Immature natural killer cell (primary cell): ENCODE data around the gene GAB3. TPM values are rescaled to one million over a fixed set of nuclear protein-coding genes. Genes with fewer than 3 reads are reported as not detected.

Experiments used
- DNase-seq, 3 donors: peaks; one replicate each; pipeline ENCODE4 v3.0.0; 2022; ENCODE audit warnings: mixed read lengths in 1 of 3
- H3K27ac Mint-ChIP-seq, 6 donors: one replicate each; pipeline ENCODE4 v1.8.0; 2020; ENCODE audit warnings: mixed read lengths in 6 of 6, mild to moderate bottlenecking in 5 of 6, inconsistent platforms in 4 of 6, moderate library complexity in 3 of 6
- H3K27me3 Mint-ChIP-seq, 3 donors: one replicate each; pipeline ENCODE4 v1.8.0; 2020 to 2021; ENCODE audit warnings: low read depth in 3 of 3, mild to moderate bottlenecking in 3 of 3, mixed read lengths in 3 of 3, moderate library complexity in 3 of 3, inconsistent platforms in 1 of 3
- H3K36me3 Mint-ChIP-seq, 3 donors: one replicate each; pipeline ENCODE4 v1.8.0; 2020; ENCODE audit warnings: mixed read lengths in 3 of 3, inconsistent platforms in 2 of 3, mild to moderate bottlenecking in 2 of 3
- H3K4me1 Mint-ChIP-seq, 2 donors: one replicate each; pipeline ENCODE4 v1.8.0; 2020; ENCODE audit warnings: inconsistent platforms in 2 of 2, mild to moderate bottlenecking in 2 of 2, mixed read lengths in 2 of 2, moderate library complexity in 1 of 2
- H3K4me3 Mint-ChIP-seq, 5 donors: one replicate each; pipeline ENCODE4 v1.8.0; 2020; ENCODE audit warnings: mild to moderate bottlenecking in 5 of 5, mixed read lengths in 5 of 5, inconsistent platforms in 3 of 5, moderate library complexity in 3 of 5
- H3K9me3 Mint-ChIP-seq, 6 donors: one replicate each; pipeline ENCODE4 v1.8.0; 2020; ENCODE audit warnings: mild to moderate bottlenecking in 6 of 6, mixed read lengths in 6 of 6, inconsistent platforms in 4 of 6, moderate library complexity in 3 of 6
- polyA plus RNA-seq, 3 donors: library from polyadenylated mRNA; unstranded; fragments of 300-500 nt; fragmentation: Illumina TruSeq; gene quantifications; one replicate each; pipeline ENCODE4 v1.2.3, GENCODE V29; 2021

The GAB3 gene
- polyA plus RNA-seq, 3 donors from 2014 or later: 9.3 to 23.6 (median 15.6) TPM

DNA sequence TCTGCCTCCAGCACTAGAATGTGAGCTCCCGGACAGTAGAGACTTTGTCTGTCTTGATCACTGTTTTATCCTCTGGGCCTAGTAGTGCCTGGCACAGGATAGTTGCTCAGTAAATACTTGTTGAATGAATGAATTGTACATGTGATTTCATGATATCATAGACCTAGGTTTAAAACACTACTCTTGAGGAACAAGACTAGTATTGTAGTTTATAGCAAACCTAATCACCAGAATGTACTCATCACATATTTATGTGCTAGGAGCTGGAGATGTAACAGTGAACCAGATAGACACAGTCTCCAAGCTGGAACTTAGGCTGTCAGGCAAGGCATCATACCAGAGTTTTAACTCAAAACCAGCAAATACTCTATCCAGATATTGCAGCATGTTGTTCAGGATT is 23.5 kb downstream of the GAB3 start:
- Mint-ChIP-seq H3K36me3 (peaks cover 0 to 3% (median 0%) of the 10 kb centered on the region in 3 donors), H3K27me3 (peaks cover 0 to 10% (median 2%) of the 10 kb centered on the region in 3 donors), H3K9me3 (no peaks in the 10 kb centered on the region), H3K4me3 (peak overlapping the region in 1 of 5 donors; percentile 36), H3K4me1 (peaks cover 98% of the 10 kb centered on the region in 2 donors), H3K27ac (peak overlapping the region; percentile 88 to 98 (median 96))
- DNase-seq: no peak

- DNase-seq: peak in 2 of 3 donors; percentile 35 to 54
- H3K27me3 Mint-ChIP-seq: peaks cover 0 to 6% (median 5%) of the 10 kb centered on the region in 3 donors
- no peaks in the 10 kb centered on the region for H3K9me3 Mint-ChIP-seq
- H3K4me3 Mint-ChIP-seq: peak overlapping the region; percentile 41 to 71 (median 68)
- H3K4me1 Mint-ChIP-seq: peaks cover 89 to 95% of the 10 kb centered on the region in 2 donors
- H3K36me3 Mint-ChIP-seq: peaks cover 0 to 10% (median 0%) of the 10 kb centered on the region in 3 donors
- peak overlapping the region; percentile 87 to 98 (median 96) for H3K27ac Mint-ChIP-seq
Measured at GRCh38 chrX:154724993-154725756, 25.7 kb downstream of the GAB3 start.

GRCh38 chrX:154721155-154721554 is 29.7 kb downstream of the GAB3 start:
- H3K4me3 Mint-ChIP-seq: peak overlapping the region in 1 of 5 donors; percentile 8
- H3K9me3 Mint-ChIP-seq: no peaks in the 10 kb centered on the region

DNA sequence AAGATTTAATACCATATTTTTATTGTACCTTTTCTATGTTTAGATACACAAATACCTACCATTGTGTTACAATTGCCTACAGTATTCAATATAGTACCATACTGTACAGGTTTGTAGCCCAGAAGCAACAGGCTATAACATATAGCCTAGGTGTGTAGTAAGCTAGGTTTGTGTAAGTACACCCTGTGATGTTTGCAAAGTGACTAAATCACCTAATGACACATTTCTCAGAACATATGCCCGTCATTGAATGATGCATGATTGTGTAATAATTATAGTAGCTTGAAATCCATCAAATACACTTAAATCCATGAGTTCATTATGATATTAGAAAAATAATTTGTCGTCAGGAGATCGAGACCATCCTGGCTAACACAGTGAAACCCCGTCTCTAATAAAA is 30.8 kb downstream of the GAB3 start:
- Mint-ChIP-seq H3K4me1 (peaks cover 78 to 86% of the 10 kb centered on the region in 2 donors), H3K27ac (peak overlapping the region in 3 of 6 donors; percentile 23 to 96 (median 88)), H3K27me3 (peaks cover 0 to 6% (median 3%) of the 10 kb centered on the region in 3 donors), H3K9me3 (no peaks in the 10 kb centered on the region), H3K36me3 (peaks cover 2 to 11% (median 3%) of the 10 kb centered on the region in 3 donors), H3K4me3 (peak overlapping the region in 1 of 5 donors; percentile 78)
- no peak for DNase-seq

More at GRCh38 chrX:154721155-154721554, 29.7 kb downstream of the GAB3 start:
- Mint-ChIP-seq H3K27me3 (peaks cover 0 to 6% (median 3%) of the 10 kb centered on the region in 3 donors), H3K4me1 (peaks cover 85 to 91% of the 10 kb centered on the region in 2 donors), H3K36me3 (peaks cover 0 to 10% (median 0%) of the 10 kb centered on the region in 3 donors), H3K27ac (peak overlapping the region; percentile 32 to 81 (median 64))
- no peak for DNase-seq

- H3K36me3 Mint-ChIP-seq: peaks cover 4 to 13% (median 5%) of the 10 kb centered on the region in 3 donors
- peaks cover 77 to 86% of the 10 kb centered on the region in 2 donors for H3K4me1 Mint-ChIP-seq
Measured at GRCh38 chrX:154719132-154719675, 31.7 kb downstream of the GAB3 start.

DNA sequence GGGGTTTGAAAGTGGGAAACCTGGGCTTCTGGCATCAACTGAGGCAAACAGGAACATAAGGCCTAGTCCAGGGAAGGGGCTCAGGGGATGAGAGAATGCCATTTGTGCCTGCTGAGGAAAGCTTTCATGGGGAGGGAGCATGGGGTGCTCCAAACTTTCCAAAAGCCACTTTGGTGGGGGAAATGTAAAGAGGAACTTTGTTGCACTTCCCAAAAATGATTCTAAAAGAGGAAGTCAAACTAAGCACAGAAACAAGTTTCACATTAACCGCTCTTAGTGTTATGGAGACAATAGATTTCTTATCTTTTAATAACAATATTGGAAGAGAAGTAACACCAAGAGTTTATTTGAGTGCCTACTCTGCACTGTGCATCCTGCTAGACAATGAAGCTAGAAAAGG is 32.3 kb downstream of the GAB3 start:
- Mint-ChIP-seq H3K4me3 (peak overlapping the region; percentile 72 to 83 (median 75)), H3K4me1 (peaks cover 72 to 88% of the 10 kb centered on the region in 2 donors), H3K27ac (peak overlapping the region; percentile 78 to 96 (median 88)), H3K36me3 (peaks cover 4 to 13% (median 5%) of the 10 kb centered on the region in 3 donors), H3K9me3 (no peaks in the 10 kb centered on the region), H3K27me3 (peaks cover 0 to 6% (median 6%) of the 10 kb centered on the region in 3 donors)
- DNase-seq: no peak

More at GRCh38 chrX:154719132-154719675, 31.7 kb downstream of the GAB3 start:
- DNase-seq: peak in 2 of 3 donors; percentile 29 to 38
- Mint-ChIP-seq H3K4me3 (peak overlapping the region; percentile 60 to 83 (median 74)), H3K27ac (peak overlapping the region; percentile 78 to 96 (median 88)), H3K9me3 (no peaks in the 10 kb centered on the region), H3K27me3 (peaks cover 0 to 7% (median 6%) of the 10 kb centered on the region in 3 donors)

GRCh38 chrX:154717824-154718223 is 33.1 kb downstream of the GAB3 start:
- DNase-seq: peak; percentile 48 to 64 (median 56)
- no peaks in the 10 kb centered on the region for H3K9me3 Mint-ChIP-seq
- H3K36me3 Mint-ChIP-seq: peaks cover 5 to 14% (median 6%) of the 10 kb centered on the region in 3 donors
- H3K27me3 Mint-ChIP-seq: peaks cover 0 to 8% (median 4%) of the 10 kb centered on the region in 3 donors
- peak overlapping the region; percentile 78 to 96 (median 88) for H3K27ac Mint-ChIP-seq
- peak overlapping the region; percentile 72 to 83 (median 75) for H3K4me3 Mint-ChIP-seq
- H3K4me1 Mint-ChIP-seq: peaks cover 71 to 88% of the 10 kb centered on the region in 2 donors

DNA sequence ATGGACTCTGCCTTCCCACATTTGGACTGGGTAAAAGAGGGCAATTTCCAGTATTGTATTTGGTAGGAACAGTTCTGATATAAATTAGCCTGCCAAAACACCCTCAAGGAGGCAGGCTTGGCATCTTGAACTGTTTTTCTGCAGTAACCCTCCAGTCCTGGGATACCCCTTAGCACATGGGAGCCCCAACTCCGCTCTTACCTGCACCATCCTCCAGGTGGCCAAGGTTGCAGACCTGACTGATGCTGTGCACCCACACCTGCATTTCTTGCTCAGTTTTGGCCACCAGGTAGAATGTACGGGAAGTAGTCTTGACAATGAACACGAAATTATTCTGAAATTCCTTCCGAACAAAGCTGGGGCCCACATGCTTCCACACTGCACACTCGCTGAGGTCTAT is 35.1 kb downstream of the GAB3 start:
- Mint-ChIP-seq H3K27ac (peak overlapping the region in 1 of 6 donors; percentile 81), H3K4me1 (peaks cover 76 to 88% of the 10 kb centered on the region in 2 donors), H3K27me3 (peaks cover 0 to 10% (median 2%) of the 10 kb centered on the region in 3 donors), H3K36me3 (peaks cover 16 to 21% (median 18%) of the 10 kb centered on the region in 3 donors), H3K9me3 (no peaks in the 10 kb centered on the region), H3K4me3 (no peak overlapping the region)
- DNase-seq: no peak

DNA sequence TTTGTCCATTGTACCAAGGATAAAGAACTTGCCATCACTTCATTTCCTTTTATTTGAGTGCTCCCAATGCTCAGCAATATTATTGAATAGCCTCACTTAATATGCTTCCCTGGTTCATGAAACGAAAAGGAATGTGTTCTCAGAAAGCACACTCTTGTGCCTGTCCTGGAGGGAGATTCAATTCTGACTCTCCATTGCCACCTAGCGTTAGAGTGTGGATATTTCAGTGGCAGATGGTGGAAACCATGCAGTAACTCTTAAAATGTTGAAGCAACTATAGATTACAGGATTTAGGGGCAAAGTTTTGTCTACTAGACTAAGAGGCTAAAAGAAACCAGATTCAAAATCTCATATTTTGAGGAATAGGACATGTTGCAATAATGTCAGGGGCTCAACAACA is 36.0 kb downstream of the GAB3 start:
- Mint-ChIP-seq H3K4me1 (peaks cover 79 to 86% of the 10 kb centered on the region in 2 donors), H3K36me3 (peaks cover 16 to 21% (median 19%) of the 10 kb centered on the region in 3 donors), H3K4me3 (peak overlapping the region in 2 of 5 donors; percentile 33 to 47), H3K27ac (peak overlapping the region in 5 of 6 donors; percentile 54 to 90 (median 65)), H3K27me3 (peaks cover 0 to 10% (median 2%) of the 10 kb centered on the region in 3 donors), H3K9me3 (no peaks in the 10 kb centered on the region)
- DNase-seq: peak; percentile 56 to 67 (median 57)

DNA sequence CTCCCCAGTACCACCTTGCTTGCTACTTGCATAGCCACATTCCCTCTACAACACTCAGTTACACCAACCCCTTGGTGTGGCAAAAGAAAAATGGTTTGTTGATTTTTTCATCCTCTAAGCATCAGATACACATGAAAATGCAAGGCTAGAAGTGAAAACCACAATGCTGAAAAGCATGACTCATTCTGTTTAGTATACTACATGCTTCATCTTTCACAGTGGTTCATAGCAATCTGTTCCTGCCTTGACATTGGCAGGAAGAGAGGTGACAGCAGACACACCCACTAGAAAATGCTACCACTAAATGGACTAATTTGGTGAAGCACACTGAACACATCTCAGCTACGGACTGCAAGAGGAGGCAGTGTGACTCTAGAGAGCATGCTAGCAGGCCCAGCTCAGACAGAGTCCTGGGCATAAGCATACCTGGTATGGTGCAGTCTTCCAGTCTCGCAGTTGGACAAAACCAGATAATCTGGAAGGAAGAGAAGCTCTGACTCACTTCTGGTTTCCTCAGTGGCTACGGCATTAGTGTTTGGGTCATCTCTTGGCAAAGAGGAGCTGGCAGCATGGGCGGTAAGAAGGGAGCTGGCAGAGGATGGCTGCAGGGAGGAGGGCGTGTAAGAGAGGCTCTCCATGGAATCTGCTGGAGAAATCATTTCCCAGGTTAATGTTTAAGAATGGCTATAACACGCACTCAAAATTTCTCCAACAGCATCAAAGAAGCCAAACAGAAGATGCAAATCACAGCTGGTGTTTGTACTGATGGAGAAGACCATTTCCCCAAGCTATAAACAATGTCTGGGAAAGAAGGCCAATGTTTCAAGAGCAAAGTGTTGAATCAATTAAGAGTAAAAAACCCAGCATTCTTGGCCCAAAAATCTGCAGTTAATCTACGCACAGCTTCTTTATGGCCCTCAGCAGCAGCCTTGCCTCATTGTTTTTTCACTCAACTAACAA is 37.8 kb downstream of the GAB3 start:
- peaks cover 0 to 10% (median 2%) of the 10 kb centered on the region in 3 donors for H3K27me3 Mint-ChIP-seq

GRCh38 chrX:154711264-154711663 is 39.6 kb downstream of the GAB3 start:
- Mint-ChIP-seq H3K4me3 (peak overlapping the region in 2 of 5 donors; percentile 19 to 48), H3K36me3 (peaks cover 16 to 22% (median 21%) of the 10 kb centered on the region in 3 donors), H3K9me3 (no peaks in the 10 kb centered on the region), H3K27ac (peak overlapping the region; percentile 68 to 91 (median 88)), H3K27me3 (peaks cover 0 to 10% (median 2%) of the 10 kb centered on the region in 3 donors), H3K4me1 (peaks cover 43 to 50% of the 10 kb centered on the region in 2 donors)
- DNase-seq: no peak

More for the DNA sequence above, 37.8 kb downstream of the GAB3 start:
- Mint-ChIP-seq H3K36me3 (peaks cover 16 to 22% (median 21%) of the 10 kb centered on the region in 3 donors), H3K4me3 (peak overlapping the region; percentile 64 to 77 (median 71)), H3K4me1 (peaks cover 61 to 68% of the 10 kb centered on the region in 2 donors), H3K9me3 (no peaks in the 10 kb centered on the region), H3K27ac (peak overlapping the region; percentile 87 to 94 (median 90))
- peak; percentile 65 to 79 (median 67) for DNase-seq

DNA sequence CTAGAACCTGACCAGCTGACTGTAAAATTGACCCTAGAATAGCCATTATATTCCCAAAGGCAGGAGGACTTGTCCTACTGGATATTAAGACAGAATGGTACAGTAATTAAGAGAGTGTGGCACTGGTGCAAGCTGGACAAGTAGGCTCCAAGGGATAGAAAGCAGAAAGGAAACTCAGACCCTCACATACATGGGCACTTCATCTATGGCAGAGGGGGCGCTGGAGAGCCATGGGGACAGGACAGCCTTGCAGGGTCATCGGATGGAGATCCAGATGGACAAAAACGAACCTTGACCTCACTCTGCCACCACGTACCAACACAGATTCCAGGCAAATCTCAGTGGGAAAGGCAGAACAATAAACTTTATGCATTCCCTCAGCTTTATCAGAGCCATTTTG is 40.6 kb downstream of the GAB3 start:
- peaks cover 41 to 46% of the 10 kb centered on the region in 2 donors for H3K4me1 Mint-ChIP-seq
- peaks cover 16 to 28% (median 25%) of the 10 kb centered on the region in 3 donors for H3K36me3 Mint-ChIP-seq
- peak overlapping the region in 4 of 6 donors; percentile 68 to 81 (median 72) for H3K27ac Mint-ChIP-seq
- H3K27me3 Mint-ChIP-seq: peaks cover 0 to 10% (median 2%) of the 10 kb centered on the region in 3 donors
- no peaks in the 10 kb centered on the region for H3K9me3 Mint-ChIP-seq
- no peak overlapping the region for H3K4me3 Mint-ChIP-seq
- no peak for DNase-seq
